ENCODE data around the gene KSR1.

DNA sequence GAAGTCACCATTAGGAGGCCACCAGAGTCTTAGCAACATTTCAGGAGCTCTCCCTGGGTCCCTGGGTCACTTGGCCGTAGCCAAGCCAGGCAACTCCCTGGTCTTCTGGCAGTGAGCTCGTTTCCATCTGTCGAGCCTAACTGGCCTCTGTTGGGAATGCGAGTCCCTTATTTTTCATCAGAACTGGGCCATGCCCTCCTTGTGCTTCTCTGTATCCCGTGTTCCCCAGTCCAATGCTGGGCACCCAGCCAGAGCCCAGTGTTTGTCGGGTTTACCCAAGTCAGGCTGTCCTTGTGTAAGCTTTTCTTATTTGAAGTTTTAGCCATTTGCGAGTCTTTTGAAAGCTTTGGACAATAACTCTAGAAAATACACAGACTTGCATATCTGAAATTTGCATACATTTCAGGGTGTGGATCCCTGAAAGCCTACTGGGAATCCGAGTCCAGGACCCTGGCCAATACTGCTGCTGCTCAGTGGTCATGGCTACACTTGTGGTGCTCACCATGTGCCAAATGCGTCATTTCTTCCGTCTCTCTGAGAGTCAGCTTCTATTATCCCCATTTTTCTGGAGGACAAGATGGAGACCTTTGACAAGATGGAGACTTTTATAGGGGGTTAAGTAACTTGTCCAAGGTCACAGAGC is 93.1 kb downstream of the KSR1 start:
- TF ChIP-seq, protein P1, sequence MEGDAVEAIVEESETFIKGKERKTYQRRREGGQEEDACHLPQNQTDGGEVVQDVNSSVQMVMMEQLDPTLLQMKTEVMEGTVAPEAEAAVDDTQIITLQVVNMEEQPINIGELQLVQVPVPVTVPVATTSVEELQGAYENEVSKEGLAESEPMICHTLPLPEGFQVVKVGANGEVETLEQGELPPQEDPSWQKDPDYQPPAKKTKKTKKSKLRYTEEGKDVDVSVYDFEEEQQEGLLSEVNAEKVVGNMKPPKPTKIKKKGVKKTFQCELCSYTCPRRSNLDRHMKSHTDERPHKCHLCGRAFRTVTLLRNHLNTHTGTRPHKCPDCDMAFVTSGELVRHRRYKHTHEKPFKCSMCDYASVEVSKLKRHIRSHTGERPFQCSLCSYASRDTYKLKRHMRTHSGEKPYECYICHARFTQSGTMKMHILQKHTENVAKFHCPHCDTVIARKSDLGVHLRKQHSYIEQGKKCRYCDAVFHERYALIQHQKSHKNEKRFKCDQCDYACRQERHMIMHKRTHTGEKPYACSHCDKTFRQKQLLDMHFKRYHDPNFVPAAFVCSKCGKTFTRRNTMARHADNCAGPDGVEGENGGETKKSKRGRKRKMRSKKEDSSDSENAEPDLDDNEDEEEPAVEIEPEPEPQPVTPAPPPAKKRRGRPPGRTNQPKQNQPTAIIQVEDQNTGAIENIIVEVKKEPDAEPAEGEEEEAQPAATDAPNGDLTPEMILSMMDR (IDR thresholded peaks at IDR 0.05 in 2 of 3, conservative IDR thresholded peaks at IDR 0.05 in 1 of 3; ENCODE audit: control insufficient read depth in 2 of 3, extremely low read depth in 1 of 3, insufficient read depth in 1 of 3, low read depth in 3 of 3, low read length in 3 of 3) = no peak
- TF ChIP-seq SP1 (IDR thresholded peaks at IDR 0.05; ENCODE audit: low read depth, low read length) (no peak), CEBPB (IDR thresholded peaks at IDR 0.05; ENCODE audit: borderline replicate concordance in 1 of 2, low read depth in 2 of 2, low read length in 2 of 2) (no peak), POLR2A (IDR thresholded peaks at IDR 0.05; ENCODE audit: low read depth, low read length) (no peak), HDAC2 (IDR thresholded peaks at IDR 0.05) (no peak), YY1 (IDR thresholded peaks at IDR 0.05; ENCODE audit: low read depth, low read length) (no peak), RAD21 (IDR thresholded peaks at IDR 0.05; ENCODE audit: insufficient read depth, low read depth, low read length) (no peak), ATF7 (IDR thresholded peaks at IDR 0.05; ENCODE audit: low read depth) (no peak), JUND (IDR thresholded peaks at IDR 0.05; ENCODE audit: low read depth, low read length) (no peak), POU2F2 (IDR thresholded peaks at IDR 0.05; ENCODE audit: borderline replicate concordance, low read depth, low read length) (no peak)
- TF ChIP-seq, protein P2, sequence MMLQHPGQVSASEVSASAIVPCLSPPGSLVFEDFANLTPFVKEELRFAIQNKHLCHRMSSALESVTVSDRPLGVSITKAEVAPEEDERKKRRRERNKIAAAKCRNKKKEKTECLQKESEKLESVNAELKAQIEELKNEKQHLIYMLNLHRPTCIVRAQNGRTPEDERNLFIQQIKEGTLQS (IDR thresholded peaks at IDR 0.05; ENCODE audit: borderline replicate concordance, extremely low read depth, low read depth, low read length) = no peak
- TF ChIP-seq, protein P3, sequence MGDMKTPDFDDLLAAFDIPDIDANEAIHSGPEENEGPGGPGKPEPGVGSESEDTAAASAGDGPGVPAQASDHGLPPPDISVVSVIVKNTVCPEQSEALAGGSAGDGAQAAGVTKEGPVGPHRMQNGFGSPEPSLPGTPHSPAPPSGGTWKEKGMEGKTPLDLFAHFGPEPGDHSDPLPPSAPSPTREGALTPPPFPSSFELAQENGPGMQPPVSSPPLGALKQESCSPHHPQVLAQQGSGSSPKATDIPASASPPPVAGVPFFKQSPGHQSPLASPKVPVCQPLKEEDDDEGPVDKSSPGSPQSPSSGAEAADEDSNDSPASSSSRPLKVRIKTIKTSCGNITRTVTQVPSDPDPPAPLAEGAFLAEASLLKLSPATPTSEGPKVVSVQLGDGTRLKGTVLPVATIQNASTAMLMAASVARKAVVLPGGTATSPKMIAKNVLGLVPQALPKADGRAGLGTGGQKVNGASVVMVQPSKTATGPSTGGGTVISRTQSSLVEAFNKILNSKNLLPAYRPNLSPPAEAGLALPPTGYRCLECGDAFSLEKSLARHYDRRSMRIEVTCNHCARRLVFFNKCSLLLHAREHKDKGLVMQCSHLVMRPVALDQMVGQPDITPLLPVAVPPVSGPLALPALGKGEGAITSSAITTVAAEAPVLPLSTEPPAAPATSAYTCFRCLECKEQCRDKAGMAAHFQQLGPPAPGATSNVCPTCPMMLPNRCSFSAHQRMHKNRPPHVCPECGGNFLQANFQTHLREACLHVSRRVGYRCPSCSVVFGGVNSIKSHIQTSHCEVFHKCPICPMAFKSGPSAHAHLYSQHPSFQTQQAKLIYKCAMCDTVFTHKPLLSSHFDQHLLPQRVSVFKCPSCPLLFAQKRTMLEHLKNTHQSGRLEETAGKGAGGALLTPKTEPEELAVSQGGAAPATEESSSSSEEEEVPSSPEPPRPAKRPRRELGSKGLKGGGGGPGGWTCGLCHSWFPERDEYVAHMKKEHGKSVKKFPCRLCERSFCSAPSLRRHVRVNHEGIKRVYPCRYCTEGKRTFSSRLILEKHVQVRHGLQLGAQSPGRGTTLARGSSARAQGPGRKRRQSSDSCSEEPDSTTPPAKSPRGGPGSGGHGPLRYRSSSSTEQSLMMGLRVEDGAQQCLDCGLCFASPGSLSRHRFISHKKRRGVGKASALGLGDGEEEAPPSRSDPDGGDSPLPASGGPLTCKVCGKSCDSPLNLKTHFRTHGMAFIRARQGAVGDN (IDR thresholded peaks at IDR 0.05) = no peak

All from GM12878 (cell line).